Esophagus squamous epithelium (tissue), 5 donors: Measurements from ENCODE around the gene SLC30A9. TPM values are rescaled to one million over a fixed set of nuclear protein-coding genes. Genes with fewer than 3 reads are reported as not detected.

Source experiments
- DNase-seq: peaks from one replicate; lab custom pipeline; 2025; lab: John Stamatoyannopoulos, UW
- H3K27ac ChIP-seq, 4 donors: fragments of 200-600 bp; sonication (generic); one replicate each; pipeline ENCODE4 v1.5.1; 2016 to 2019; ENCODE audit warnings: mild to moderate bottlenecking in 1 of 4
- H3K27me3 ChIP-seq, 4 donors: fragments of 200-600 bp; sonication (generic); 1 replicate in 3 of 4; 2 replicates in 1 of 4; pipeline versions ENCODE4 v1.5.1 to v1.6.0; 2017 to 2021; ENCODE audit warnings: antibody characterized with exemption in 1 of 4
- H3K36me3 ChIP-seq, 3 donors: fragments of 200-600 bp; sonication (generic); one replicate each; pipeline ENCODE4 v1.5.1; 2016 to 2019
- H3K4me1 ChIP-seq, 3 donors: fragments of 200-600 bp; sonication (generic); one replicate each; pipeline ENCODE4 v1.5.1; 2017 to 2019
- H3K4me3 ChIP-seq, 4 donors: fragments of 200-600 bp; sonication (generic); 1 replicate in 3 of 4; 2 replicates in 1 of 4; pipeline ENCODE4 v1.5.1; 2016 to 2019; ENCODE audit warnings: mild to moderate bottlenecking in 2 of 4, moderate library complexity in 1 of 4
- H3K9me3 ChIP-seq, 3 donors: fragments of 200-600 bp; sonication (generic); one replicate each; pipeline ENCODE4 v1.5.1; 2016 to 2019
- POLR2A ChIP-seq, 4 donors: fragments of 450-650 bp; IDR thresholded peaks; one replicate each; pipeline ENCODE4 v1.6.1; 2017; ENCODE audit warnings: antibody characterized with exemption in 4 of 4, mild to moderate bottlenecking in 4 of 4, moderate library complexity in 3 of 4
- WGBS, 2 donors: methylation state at CpG; one replicate each; pipeline ENCODE4 v1.1.5; 2018; 5-methylcytosine and 5-hydroxymethylcytosine counted together
- intact Hi-C: fragments of 100-400 bp; cut with DNase I; formaldehyde crosslinking; loops from one replicate; pipeline ENCODE4 v1.15.0; 2022
- total RNA-seq, 4 donors: library from RNA; depleted of rRNA; stranded (reverse); fragments of >200 nt; gene quantifications; one replicate each; pipeline ENCODE4 v1.1.0, GENCODE V29; 2016
- TF ChIP-seq, protein P1 (sequence below), 6 experiments: fragments of 450-650 bp in 4 of 6; fragments of 200-600 bp in 2 of 6; sonication (generic) in 2 of 6; IDR thresholded peaks; one replicate each; pipeline ENCODE4 v1.5.1; 2016 to 2019; ENCODE audit warnings: antibody characterized with exemption in 6 of 6, mild to moderate bottlenecking in 4 of 6, moderate library complexity in 4 of 6
- donor health status: DM: yes; HTN: yes; CAD: no.

Gene SLC30A9
- total RNA-seq, 4 donors from 2014 or later: 37.1 to 52.7 (median 46.4) TPM

DNA sequence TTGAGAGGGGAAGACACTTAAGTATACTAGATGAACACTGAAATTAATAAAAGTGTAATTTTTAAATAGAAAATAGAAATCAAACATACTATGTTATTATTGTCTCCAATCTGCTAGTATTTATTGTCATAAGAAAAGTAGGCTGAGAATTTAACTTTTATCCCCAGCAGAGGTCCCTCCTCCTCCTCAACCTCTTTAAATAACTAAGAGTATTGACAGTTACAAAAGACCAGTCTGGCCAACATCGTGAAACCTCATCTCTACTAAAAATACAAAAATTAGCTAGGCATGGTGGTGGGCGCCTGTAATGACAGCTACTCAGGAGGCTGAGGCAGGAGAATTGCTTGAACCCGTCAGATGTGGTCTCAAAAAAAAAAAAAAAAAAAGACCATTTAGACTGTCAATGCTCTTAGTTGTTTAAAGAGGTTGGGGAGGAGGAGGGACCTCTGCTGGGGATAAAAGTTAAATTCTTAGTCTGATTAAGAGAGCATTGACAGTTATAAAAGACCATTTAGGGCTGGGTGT lies 4.2 kb downstream of the SLC30A9 start:
- intact Hi-C loops: no loop called here
- Histone ChIP-seq H3K27ac (no peak overlapping the region), H3K4me3 (no peak overlapping the region), H3K27me3 (no peaks in the 10 kb centered on the region), H3K4me1 (peaks cover 9 to 26% (median 13%) of the 10 kb centered on the region in 3 donors), H3K36me3 (peaks cover 0 to 10% (median 0%) of the 10 kb centered on the region in 3 donors), H3K9me3 (no peaks in the 10 kb centered on the region)
- WGBS, 2 donors: 88 to 90% methylated on average over 3 of the region's 3 CpGs
- no peak for DNase-seq
- TF ChIP-seq, protein P1, sequence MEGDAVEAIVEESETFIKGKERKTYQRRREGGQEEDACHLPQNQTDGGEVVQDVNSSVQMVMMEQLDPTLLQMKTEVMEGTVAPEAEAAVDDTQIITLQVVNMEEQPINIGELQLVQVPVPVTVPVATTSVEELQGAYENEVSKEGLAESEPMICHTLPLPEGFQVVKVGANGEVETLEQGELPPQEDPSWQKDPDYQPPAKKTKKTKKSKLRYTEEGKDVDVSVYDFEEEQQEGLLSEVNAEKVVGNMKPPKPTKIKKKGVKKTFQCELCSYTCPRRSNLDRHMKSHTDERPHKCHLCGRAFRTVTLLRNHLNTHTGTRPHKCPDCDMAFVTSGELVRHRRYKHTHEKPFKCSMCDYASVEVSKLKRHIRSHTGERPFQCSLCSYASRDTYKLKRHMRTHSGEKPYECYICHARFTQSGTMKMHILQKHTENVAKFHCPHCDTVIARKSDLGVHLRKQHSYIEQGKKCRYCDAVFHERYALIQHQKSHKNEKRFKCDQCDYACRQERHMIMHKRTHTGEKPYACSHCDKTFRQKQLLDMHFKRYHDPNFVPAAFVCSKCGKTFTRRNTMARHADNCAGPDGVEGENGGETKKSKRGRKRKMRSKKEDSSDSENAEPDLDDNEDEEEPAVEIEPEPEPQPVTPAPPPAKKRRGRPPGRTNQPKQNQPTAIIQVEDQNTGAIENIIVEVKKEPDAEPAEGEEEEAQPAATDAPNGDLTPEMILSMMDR (IDR thresholded peaks at IDR 0.05): no peak
- no peak for TF ChIP-seq POLR2A (IDR thresholded peaks at IDR 0.05)

DNA sequence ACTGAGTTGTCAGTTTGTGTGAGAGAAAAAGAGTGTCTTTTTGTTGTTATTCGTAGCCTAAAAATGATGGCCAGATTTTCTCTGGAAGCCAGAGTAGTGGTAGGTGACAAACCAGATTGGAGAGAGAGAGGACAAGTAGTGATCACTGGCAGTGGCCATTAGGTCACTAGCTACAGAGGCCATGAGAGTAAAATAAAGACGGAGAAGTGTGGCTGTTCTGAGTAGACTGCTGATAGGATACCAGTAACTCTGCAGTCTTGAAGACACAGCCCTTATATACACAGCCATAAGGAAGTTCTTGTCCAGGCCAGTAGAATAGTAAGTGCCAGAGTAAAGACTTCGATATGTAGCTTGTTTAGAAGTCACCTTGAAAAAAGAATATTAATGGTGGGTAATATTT lies 7.7 kb downstream of the SLC30A9 start:
- H3K36me3 ChIP-seq: peaks cover 0 to 24% (median 0%) of the 10 kb centered on the region in 3 donors
- H3K27me3 ChIP-seq: no peaks in the 10 kb centered on the region
- TF ChIP-seq, protein P1 (IDR thresholded peaks at IDR 0.05): no peak
- TF ChIP-seq POLR2A (IDR thresholded peaks at IDR 0.05): no peak
- WGBS, 2 donors: 81 to 93% methylated on average over 3 of the region's 3 CpGs
- no peak overlapping the region for H3K4me3 ChIP-seq
- H3K9me3 ChIP-seq: no peaks in the 10 kb centered on the region
- H3K4me1 ChIP-seq: no peaks in the 10 kb centered on the region
- no peak overlapping the region for H3K27ac ChIP-seq
- DNase-seq: no peak
- intact Hi-C loops: no loop called here

DNA sequence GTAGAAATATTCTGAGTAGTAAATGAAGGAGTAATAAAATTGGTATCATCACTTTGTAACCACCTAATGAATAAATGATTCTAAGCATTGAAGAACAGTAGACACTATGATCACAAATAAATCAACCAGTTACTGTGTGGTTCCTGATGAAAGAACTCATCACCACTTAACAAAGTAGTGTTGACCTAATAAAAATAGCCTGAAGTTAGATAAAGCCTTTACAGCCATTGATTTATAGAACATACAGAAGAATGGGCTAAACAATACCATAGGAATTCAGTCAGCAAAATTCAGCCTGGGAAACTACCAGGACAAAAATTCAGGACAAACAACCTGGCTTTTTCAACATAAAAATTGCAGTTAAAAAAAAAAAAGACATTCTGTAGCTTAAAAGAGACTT lies 9.0 kb downstream of the SLC30A9 start:
- no peak for DNase-seq

DNA sequence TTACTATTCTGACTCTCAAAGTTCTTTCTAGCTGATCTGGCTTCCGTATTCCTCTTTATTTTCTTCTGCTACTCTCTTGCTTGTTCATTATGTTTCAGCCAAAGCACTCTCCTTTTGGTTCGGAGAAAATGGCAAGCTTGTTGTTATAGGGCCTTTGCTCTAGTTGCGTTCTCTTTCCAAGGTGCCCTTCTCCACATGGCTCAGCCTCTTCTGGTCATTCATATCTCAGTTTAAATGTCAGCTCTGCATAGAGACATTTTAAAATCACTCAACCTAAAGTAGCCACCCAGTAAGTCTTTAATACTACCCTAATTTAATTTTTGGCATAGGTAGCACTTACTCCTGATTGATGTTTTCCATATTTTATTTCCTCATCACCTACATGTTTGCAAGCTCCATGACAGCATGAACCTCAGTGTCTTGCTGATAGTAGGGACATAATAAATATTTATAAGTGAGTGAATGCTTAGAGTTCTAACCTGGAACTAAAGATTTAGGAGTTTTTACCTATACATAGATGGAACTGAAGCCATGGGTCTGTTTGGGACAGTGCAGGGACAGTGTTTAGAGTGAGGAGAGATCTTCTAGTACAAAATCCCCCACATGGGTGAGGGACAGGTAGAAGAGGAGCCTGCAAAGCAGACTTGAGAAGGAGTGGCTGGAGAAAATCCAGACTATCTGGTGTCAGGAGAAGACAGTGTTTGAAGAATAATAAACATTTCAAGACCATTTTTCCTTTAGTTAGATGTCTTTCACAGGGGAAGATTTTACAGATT lies 17.9 kb downstream of the SLC30A9 start:
- 92 to 100% methylated on average over 3 of the region's 3 CpGs for WGBS, 2 donors
- DNase-seq: no peak
- Histone ChIP-seq H3K4me1 (peaks cover 0 to 5% (median 0%) of the 10 kb centered on the region in 3 donors), H3K4me3 (no peak overlapping the region), H3K27me3 (no peaks in the 10 kb centered on the region), H3K9me3 (no peaks in the 10 kb centered on the region), H3K36me3 (peaks cover 0 to 70% (median 0%) of the 10 kb centered on the region in 3 donors), H3K27ac (no peak overlapping the region)
- no peak for TF ChIP-seq POLR2A (IDR thresholded peaks at IDR 0.05)
- TF ChIP-seq, protein P1 (IDR thresholded peaks at IDR 0.05): no peak
- intact Hi-C loops: no loop called here

More for the DNA sequence above, 9.0 kb downstream of the SLC30A9 start:
- no peaks in the 10 kb centered on the region for H3K4me1 ChIP-seq
- no peak overlapping the region for H3K27ac ChIP-seq
- intact Hi-C loops: no loop called here
- H3K9me3 ChIP-seq: no peaks in the 10 kb centered on the region
- peaks cover 0 to 37% (median 0%) of the 10 kb centered on the region in 3 donors for H3K36me3 ChIP-seq
- no peak for TF ChIP-seq POLR2A (IDR thresholded peaks at IDR 0.05)
- TF ChIP-seq, protein P1 (IDR thresholded peaks at IDR 0.05): no peak
- no peak overlapping the region for H3K4me3 ChIP-seq
- H3K27me3 ChIP-seq: no peaks in the 10 kb centered on the region

DNA sequence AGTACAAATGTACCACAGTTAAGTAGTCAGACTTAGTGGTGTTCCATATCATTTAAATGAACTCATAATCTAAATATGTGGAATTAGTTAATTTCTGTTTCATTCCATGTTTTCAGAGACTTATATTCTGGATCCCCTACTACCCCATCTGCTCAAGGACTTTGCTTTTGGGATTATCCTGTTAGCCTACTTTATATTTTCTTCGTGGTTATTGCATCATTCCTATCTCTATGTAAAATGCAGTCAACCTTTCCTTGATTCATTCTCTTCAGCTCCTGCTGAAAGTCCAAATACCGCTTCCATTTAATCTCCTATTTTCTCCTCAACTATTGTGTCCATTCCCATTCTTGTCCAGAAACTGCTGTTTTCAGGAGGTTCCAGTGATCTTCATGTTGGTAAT lies 25.1 kb downstream of the SLC30A9 start:
- DNase-seq: no peak
- no peaks in the 10 kb centered on the region for H3K27me3 ChIP-seq

More for the DNA sequence above, 25.1 kb downstream of the SLC30A9 start:
- H3K9me3 ChIP-seq: no peaks in the 10 kb centered on the region
- H3K36me3 ChIP-seq: peaks cover 0 to 23% (median 0%) of the 10 kb centered on the region in 3 donors
- H3K27ac ChIP-seq: no peak overlapping the region
- H3K4me1 ChIP-seq: no peaks in the 10 kb centered on the region
- TF ChIP-seq, protein P1 (IDR thresholded peaks at IDR 0.05): no peak
- WGBS, 2 donors: 81 to 91% methylated on average over 2 of the region's 2 CpGs
- no peak overlapping the region for H3K4me3 ChIP-seq
- intact Hi-C loops: no loop called here
